Motor neuron (in vitro differentiated cells): ENCODE measurements around the gene F8. TPM values are rescaled to one million over a fixed set of nuclear protein-coding genes. Genes with fewer than 3 reads are reported as not detected.

ENCODE experiments used
- ATAC-seq, 8 experiments: fragments of 200-7000 bp; cut with Tn5 transposase; replicated peaks in 6 of 8; 2 replicates each; pipeline ENCODE4 v1.8.0; 2021; ENCODE audit warnings: mild to moderate bottlenecking in 8 of 8, moderate library complexity in 8 of 8
- H3K27ac ChIP-seq, 2 donors: fragments of 250-450 bp; sonication (Bioruptor Pico); 2 replicates each; pipeline ENCODE4 v1.9.0; 2021; ENCODE audit warnings: antibody characterized with exemption in 2 of 2, mild to moderate bottlenecking in 2 of 2, moderate library complexity in 1 of 2
- H3K4me1 ChIP-seq, 2 donors: fragments of 250-450 bp; sonication (Bioruptor Pico); replicated peaks in 1 of 2; 2 replicates each; pipeline ENCODE4 v1.6.1; 2021; ENCODE audit warnings: antibody characterized with exemption in 2 of 2, mild to moderate bottlenecking in 2 of 2, moderate library complexity in 1 of 2
- H3K4me3 ChIP-seq, 5 donors: fragments of 250-450 bp; sonication (Bioruptor Pico); 2 replicates each; pipeline ENCODE4 v1.9.0; 2021; ENCODE audit warnings: antibody characterized with exemption in 5 of 5, mild to moderate bottlenecking in 5 of 5, moderate library complexity in 4 of 5
- whole genome bisulfite sequencing, 10 experiments: fragments of 450-650 bp; shearing (Covaris generic); methylation state at CpG; one replicate each; pipeline ENCODE4 v1.0.0; 2022; 5-methylcytosine and 5-hydroxymethylcytosine counted together
- in situ Hi-C, 9 experiments: fragments of 400-800 bp; cut with MboI; loops; one replicate each; pipeline ENCODE4 v1.15.0; 2021; ENCODE audit warnings: low sequenced_read_pairs in 9 of 9, low pct_unique_long_range_greater_than_20kb in 2 of 9; ENCODE audit not compliant: unreplicated experiment in 9 of 9
- total RNA-seq, 8 experiments: library from RNA; unstranded; fragments of 300-600 nt; gene quantifications; 2 replicates each; pipeline versions ENCODE4 v1.2.3 to v1.2.4, GENCODE V29; 2022

F8 gene
- total RNA-seq, 8 experiments from 2014 or later: 1.2 to 5.3 (median 3.1) TPM

DNA sequence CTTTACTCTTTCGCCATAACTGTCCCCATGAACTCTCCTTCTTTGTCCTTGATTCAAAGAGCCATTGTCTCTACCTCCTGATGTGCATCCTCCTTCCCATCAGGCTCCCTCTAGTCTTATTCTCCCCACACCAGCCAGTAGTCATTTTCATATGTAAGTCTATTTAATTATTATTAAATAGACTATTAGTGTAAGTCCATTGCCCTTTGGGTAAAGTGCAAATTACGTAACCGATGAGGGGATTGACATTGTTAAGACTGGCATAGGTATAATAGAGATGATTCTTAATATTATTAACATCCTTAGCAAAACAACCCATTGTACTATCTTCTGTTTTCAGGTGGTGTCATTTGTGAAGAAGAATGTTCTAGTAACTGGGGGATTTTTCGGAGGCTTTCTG, 31.7 kb upstream of the F8 start:
- ATAC-seq: no peak
- WGBS, 10 experiments: 43 to 100% (median 80%) methylated on average over 1 to 3 of the region's 4 CpGs; no CpG with 5 or more reads in 5 of the 10 experiments
- Histone ChIP-seq H3K4me1 (no peaks in the 10 kb centered on the region), H3K27ac (no peak overlapping the region), H3K4me3 (no peak overlapping the region)
- in situ Hi-C loops: no loop called here

DNA sequence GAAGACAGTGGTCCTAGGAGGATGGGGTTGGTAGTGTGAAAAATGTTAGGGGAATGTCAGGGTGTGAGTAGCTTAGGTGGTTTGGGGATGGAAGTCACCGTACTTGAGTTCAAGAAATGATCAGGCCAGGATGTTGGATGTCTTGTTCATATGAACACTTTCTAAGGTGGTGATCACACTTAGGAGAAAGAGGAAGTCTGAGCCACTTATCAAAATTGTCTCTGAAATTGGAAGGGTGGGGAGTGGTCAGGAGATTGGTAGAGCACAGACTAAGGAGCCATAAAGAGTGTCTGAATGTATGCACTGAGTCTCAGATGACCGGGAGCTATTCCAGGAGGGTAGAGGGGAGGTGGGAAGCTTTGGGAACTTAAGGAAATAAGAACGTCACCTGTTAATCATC, 31.1 kb upstream of the F8 start:
- no peak overlapping the region for H3K27ac ChIP-seq
- 38 to 100% (median 83%) methylated on average over 1 to 3 of the region's 3 CpGs; no CpG with 5 or more reads in 6 of the 10 experiments for WGBS, 10 experiments
- no peak for ATAC-seq
- H3K4me3 ChIP-seq: no peak overlapping the region
- no peaks in the 10 kb centered on the region for H3K4me1 ChIP-seq
- in situ Hi-C loops: no loop called here

DNA sequence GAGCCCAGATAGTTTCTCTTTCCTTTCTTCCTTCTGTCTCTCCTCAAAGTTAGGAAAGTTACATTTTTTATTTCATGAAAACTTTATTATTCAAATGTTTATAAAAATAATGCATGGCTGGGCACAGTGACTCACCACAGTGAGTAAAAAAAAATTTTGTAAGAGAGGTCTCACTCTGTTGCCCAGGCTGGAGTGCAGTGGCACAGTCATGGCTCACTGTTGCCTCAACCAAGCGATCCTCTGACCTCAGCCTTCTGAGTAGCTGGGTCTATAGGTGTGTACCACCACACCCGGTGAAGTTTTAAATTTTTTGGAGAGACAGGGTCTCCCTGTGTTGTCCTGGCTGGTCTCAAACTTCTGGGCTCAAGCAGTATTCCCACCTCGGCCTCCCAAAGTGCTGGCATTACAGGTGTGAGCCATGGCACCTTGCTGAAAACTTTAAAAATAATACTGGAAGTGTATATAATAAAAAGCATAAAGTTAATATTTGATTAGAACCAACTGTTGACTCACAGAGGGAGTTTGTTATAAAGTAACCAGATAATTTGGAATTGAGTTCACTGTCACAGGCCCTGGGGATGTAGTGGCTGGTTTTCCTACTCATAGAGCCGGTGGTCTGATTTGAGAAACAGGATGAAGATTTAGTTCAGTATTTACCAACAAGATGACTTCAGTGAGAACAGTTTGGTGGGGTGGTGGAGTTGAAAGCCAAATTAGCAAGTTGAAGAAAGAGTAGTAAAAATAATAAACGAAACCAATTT, 30.4 kb upstream of the F8 start:
- H3K4me3 ChIP-seq: no peak overlapping the region
- no peaks in the 10 kb centered on the region for H3K4me1 ChIP-seq
- in situ Hi-C loops: no loop called here
- H3K27ac ChIP-seq: no peak overlapping the region
- no peak for ATAC-seq
- WGBS, 10 experiments: 44 to 100% (median 92%) methylated on average over 1 to 4 of the region's 5 CpGs; no CpG with 5 or more reads in 4 of the 10 experiments

DNA sequence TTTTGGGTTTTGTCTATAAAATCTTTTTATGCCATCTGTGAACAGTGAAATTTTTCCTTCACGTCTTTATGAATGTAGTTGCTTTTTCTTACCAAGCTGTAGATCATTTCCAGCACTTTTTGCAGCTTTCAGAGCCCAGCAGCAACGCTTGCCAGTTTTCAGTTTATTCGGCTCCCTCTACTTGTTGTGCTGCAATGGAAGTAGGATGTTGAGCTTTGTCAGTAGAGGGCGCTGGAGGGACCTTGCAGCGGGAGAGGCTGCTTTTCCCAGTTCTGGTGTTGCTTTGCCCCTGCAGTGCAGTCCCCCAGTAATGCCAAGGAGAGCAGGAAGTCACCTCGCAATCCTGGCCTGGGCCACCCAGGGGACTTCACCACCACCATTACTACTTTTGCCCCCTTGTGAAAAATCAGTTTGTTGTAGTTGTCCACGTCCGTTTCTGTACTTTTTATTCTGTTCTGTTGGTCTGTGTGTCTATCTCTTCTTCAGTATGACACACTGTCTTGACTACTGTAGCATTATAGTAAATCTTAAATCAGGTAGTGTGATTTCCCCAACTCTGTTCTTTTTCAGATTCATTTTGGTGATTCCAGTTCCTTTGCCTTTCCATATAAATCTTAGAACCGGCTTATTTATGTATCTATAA, 26.6 kb upstream of the F8 start:
- no peak overlapping the region for H3K27ac ChIP-seq
- H3K4me3 ChIP-seq: no peak overlapping the region
- H3K4me1 ChIP-seq: no peaks in the 10 kb centered on the region
- WGBS, 10 experiments: 0 to 89% (median 50%) methylated on average over 1 to 3 of the region's 9 CpGs; no CpG with 5 or more reads in 3 of the 10 experiments
- in situ Hi-C loops: no loop called here
- ATAC-seq: peak in 4 of 8 experiments; percentile 35 to 71 (median 64)

DNA sequence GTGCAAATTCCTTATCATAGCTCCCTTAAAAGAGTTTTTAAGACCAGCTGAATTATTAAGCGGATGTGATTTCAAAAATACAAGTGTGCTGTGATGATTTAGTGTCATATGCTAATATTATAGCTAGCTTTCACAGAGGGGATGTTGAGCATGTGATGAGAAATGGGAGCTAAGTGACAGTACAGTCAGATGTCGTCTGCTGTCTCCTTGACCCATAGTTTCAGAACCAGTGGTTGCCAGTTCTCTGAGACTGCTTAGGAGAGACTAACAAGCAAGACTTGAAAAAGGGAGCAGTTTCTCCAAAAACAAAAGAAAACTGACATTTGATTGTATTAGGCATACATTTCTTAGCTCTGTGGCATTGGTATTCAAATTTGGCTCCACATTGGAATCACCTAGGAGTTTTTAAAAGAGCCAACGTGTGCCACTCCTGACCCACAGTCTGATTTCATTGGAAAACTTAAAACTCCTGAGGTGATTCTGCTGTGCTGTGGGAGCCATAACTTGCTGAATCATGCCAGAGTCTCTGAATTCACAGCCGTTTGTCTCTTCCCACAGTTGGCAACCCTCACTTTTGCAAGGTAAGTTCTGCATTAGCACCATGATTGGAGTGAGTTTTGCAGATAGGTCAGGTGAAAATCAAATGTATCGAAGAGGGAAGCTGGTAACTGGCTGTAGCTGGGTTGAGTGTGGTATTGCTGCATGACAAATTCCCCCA, 24.4 kb upstream of the F8 start:
- H3K4me1 ChIP-seq: no peaks in the 10 kb centered on the region
- no peak for ATAC-seq
- in situ Hi-C loops: no loop called here
- H3K27ac ChIP-seq: no peak overlapping the region
- no peak overlapping the region for H3K4me3 ChIP-seq
- 18 to 100% (median 93%) methylated on average over 1 to 3 of the region's 5 CpGs; no CpG with 5 or more reads in 2 of the 10 experiments for WGBS, 10 experiments

DNA sequence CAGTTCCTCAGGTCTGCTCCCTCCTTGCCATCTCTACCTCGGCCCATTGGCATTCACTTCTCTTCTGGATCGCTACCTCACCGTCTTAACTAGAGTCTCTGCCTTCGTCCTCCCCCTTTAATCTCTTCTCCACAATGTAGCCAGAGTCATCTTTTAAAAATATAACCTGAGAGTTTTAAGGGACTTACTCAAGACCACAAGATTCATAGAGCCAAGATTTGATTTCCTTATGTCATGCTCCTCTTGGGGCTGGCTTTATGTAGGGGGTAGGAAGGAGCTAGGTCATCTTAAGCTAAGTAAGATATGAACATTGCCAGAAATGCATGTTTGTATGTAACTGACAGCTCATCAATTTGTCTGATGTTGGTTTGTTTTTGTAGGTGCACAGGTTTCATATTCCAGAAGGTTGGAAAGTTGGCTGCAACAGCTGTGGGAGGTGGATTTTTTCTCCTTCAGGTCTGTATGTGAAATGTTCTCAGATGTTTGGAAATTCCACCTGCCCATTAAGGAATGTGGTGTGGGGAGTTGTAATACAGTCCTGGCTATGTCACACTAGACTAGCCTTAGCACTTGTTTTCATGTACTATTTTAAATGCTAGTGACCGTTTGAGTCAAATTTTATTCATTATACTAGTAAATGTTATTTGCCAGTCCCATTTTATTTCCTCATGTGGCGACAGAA, 23.7 kb upstream of the F8 start:
- Histone ChIP-seq H3K4me3 (no peak overlapping the region), H3K27ac (no peak overlapping the region), H3K4me1 (no peaks in the 10 kb centered on the region)
- ATAC-seq: no peak
- WGBS, 10 experiments: 25 to 100% (median 100%) methylated on average over 1 to 6 of the region's 6 CpGs; no CpG with 5 or more reads in 5 of the 10 experiments
- in situ Hi-C loops: no loop called here

DNA sequence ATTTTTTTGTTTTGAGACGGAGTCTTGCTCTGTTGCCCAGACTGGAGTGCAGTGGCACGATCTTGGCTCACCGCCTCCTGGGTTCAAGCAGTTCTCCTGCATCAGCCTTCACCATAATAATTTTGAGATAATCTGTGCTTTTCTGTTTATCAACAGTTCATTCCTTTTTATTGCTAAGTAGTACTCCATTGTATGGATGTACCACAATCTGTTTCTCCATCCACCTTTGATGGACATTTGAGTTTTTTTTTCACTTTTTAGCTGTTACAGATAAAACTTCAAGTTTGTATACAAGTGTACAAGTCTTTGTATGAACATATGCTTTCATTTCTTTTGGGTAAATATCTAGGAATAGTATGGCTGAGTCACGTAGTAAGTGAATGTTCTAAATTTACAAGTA, 13.2 kb upstream of the F8 start:
- 49 to 100% (median 100%) methylated on average over 1 to 4 of the region's 4 CpGs; no CpG with 5 or more reads in 4 of the 10 experiments for WGBS, 10 experiments
- no peak for ATAC-seq
- Histone ChIP-seq H3K4me3 (no peak overlapping the region), H3K4me1 (no peaks in the 10 kb centered on the region), H3K27ac (no peak overlapping the region)
- in situ Hi-C loops: no loop called here

DNA sequence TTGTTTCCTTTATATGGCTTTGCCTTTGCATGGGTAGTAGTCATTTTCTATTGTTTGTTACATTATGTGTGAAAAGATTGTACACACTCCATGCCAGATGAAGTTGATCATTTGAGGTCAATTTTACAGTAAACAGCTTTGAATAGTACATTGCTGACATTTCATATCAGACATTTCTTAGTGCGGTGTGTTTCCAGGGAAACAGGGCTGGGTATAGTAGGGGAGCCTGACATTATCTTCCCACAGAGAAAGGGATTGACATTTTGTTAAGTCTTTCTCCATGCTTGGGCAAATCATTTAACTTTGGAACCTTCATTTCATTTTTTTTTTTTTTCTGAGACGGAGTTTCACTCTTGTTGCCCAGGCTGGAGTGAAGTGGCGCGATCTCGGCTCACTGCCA, 9.1 kb upstream of the F8 start:
- ATAC-seq: no peak
- H3K27ac ChIP-seq: no peak overlapping the region
- in situ Hi-C loops: no loop called here
- no peak overlapping the region for H3K4me3 ChIP-seq
- H3K4me1 ChIP-seq: peaks cover 0 to 5% of the 10 kb centered on the region in 2 donors
- WGBS, 10 experiments: 17 to 100% (median 79%) methylated on average over 1 to 5 of the region's 5 CpGs; no CpG with 5 or more reads in 7 of the 10 experiments

DNA sequence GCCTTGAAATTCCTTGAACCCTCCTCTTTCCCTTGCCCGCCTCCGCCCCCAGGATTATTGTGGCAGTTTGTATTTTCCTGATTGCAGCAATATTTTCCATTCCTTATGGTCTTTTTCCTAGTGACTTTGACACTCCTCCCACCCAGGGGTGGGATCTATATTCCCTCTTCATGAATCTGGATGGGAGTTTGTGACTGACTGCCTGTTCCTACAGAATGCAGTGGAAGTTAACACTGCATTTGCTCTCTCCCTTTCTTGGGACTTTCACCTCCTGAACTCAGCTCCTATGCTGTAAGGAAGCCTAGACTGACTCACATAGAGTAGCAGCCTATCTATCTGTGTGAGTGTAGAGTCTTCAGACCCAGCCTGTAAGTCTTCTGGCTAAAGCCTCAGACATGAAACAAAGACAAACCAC, 6.4 kb upstream of the F8 start:
- H3K4me3 ChIP-seq: no peak overlapping the region
- no peak overlapping the region for H3K27ac ChIP-seq
- peaks cover 0 to 5% of the 10 kb centered on the region in 2 donors for H3K4me1 ChIP-seq
- WGBS, 10 experiments: 10 to 94% (median 54%) methylated on average over 2 of the region's 2 CpGs; no CpG with 5 or more reads in 7 of the 10 experiments
- in situ Hi-C loops: no loop called here
- ATAC-seq: no peak

DNA sequence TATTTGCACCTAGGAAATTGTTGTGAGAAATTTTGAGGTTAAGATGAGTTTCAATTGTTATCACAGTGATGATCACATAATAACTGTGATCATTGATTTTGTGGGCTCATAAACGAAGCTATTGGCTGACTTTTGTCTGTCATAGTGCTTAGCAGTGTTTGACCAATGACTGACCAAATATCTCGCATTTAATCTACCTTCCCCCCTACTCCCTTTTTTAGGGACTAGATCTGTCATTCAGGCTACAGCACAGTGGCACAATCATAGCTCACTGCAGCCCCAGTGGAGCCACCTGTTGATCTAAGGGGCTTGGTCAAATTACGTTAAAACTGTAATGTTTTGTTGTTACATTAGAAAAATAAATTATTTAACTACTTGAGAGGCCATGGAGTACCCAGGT, 5.6 kb upstream of the F8 start:
- peaks cover 0 to 5% of the 10 kb centered on the region in 2 donors for H3K4me1 ChIP-seq
- 0 to 10% (median 0%) methylated on average over 1 to 2 of the region's 3 CpGs; no CpG with 5 or more reads in 7 of the 10 experiments for WGBS, 10 experiments
- peak overlapping the region; percentile 58 to 88 (median 66) for H3K4me3 ChIP-seq
- no peak overlapping the region for H3K27ac ChIP-seq
- in situ Hi-C loops: no loop called here
- no peak for ATAC-seq

DNA sequence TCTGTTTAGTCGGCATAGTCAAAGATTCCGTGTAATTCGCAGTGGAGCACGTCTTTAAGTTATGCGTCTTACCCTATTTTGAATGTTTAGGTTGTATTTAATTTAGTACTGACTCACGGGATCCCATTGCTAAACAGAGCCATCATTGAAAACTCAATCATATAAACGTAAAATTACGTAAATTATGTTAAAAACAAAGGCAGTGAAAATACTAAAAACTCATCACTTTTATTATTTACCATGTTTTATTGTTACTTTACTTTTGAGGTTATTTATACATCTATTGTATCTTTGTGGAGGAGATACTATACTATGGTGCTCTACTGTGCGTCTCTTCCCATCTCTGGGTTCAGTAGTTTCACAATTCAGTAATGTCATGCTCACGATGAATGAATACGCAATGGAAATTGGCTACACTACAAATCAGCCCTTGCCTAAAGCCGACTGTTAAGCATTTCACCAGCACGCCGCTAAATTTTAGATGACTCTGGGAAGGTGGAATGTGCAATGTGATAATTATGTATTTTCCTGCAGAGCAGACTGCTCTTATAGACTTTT, 5.1 kb upstream of the F8 start:
- H3K4me3 ChIP-seq: peak overlapping the region; percentile 58 to 88 (median 66)
- 0 to 37% (median 0%) methylated on average over 4 to 12 of the region's 14 CpGs; no CpG with 5 or more reads in 4 of the 10 experiments for WGBS, 10 experiments
- peaks cover 0 to 5% of the 10 kb centered on the region in 2 donors for H3K4me1 ChIP-seq
- in situ Hi-C loops: no loop called here
- H3K27ac ChIP-seq: peak overlapping the region; percentile 95
- peak in 3 of 8 experiments; percentile 16 to 24 (median 20) for ATAC-seq

DNA sequence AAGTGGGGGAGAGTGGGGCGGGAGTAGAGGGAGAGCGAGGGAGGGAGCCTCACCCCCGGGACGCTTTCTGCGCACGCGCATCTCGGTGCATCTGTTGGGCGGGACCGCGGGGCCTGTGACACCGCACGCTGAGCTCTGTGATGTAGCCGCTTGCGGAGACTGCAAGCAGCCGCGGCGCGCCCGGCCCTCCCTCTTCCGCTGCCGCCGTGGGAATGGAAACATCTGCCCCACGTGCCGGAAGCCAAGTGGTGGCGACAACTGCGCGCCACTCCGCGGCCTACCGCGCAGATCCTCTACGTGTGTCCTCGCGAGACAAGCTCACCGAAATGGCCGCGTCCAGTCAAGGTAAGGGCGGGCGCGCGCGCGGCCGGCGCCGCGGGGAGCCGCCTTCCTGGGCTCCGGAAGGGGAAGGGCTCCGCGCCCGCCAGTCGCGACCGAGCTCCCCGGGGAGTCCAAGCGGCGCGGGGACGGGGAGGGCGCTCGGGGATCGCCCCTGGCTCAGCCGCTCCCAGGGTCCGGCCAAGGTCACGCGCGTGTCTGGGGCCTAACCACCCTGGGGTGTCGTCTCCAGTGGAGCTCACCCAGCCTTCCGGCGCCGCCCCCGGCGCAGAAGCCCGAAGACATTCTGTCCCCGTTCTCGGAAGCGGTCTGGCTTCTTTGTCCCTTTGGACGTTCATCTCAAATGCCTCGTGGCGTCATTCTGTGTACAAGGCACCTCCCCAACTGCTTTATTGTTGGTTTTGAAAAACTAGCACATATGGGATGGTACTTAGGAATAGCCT, 4.4 kb upstream of the F8 start, which contains the start of gene FUNDC2:
FUNDC2 (plus strand) TSS at position 118 of the 782 bp plus-strand sequence; CDS start at position 213, 95 bp downstream.
- Histone ChIP-seq H3K4me1 (peaks cover 0 to 5% of the 10 kb centered on the region in 2 donors), H3K27ac (peak within 1 kb of the TSS; percentile 95), H3K4me3 (peak within 1 kb of the TSS; percentile 58 to 88 (median 66))
- in situ Hi-C loops: no loop called here
- 0% methylated on average over 2 of the region's 82 CpGs; no CpG with 5 or more reads in 9 of the 10 experiments for WGBS, 10 experiments
- peak; percentile 84 to 97 (median 96) for ATAC-seq
